GM10847 (cell line): ENCODE measurements around the gene ATP2B2.

ENCODE experiments used
- POLR2A ChIP-seq: IDR thresholded peaks from 2 replicates; pipeline ENCODE4 v1.6.1; 2011; ENCODE audit not compliant: insufficient read length; ENCODE audit errors: extremely low read depth

Gene ATP2B2

DNA sequence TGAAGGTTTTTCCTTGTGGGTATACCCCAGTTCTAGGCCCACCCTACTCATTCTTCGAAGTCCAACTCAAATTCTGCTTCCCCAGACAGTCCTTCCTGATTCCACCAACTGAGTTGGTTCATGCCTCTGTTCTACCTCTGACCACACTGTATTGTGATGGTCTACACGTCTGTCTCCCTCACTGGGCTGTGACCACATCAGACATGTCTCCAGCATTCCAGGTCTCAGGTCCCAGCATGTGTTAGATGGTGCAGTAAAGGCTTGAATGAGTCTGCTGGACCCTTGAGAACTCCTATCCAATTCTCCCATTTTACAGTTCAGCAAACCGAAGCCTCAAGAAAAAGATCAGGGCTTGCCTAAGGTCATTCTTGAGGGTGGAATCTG, 2.8 kb upstream of the ATP2B2 start:
- TF ChIP-seq POLR2A, result no peak

DNA sequence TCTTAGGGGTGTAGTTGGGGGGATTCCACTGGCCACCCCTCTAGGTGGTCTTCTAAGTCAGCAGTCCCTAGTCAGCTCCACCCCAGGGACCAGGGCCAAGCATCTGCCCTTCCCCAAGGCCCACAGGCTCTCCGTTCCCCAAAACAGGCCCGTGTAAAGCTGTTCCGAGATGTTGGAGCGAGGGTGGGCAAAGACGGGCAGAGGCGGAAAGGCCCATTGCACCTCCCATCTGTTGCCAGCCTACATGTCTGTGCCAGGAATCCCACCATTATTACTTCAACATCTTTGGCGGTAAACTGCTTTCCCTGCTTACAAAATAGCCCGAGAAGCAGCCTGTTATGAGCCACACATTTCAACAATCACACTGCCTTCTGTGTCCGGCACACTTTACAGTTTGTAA, 1.9 kb upstream of the ATP2B2 start:
- no peak for TF ChIP-seq POLR2A

DNA sequence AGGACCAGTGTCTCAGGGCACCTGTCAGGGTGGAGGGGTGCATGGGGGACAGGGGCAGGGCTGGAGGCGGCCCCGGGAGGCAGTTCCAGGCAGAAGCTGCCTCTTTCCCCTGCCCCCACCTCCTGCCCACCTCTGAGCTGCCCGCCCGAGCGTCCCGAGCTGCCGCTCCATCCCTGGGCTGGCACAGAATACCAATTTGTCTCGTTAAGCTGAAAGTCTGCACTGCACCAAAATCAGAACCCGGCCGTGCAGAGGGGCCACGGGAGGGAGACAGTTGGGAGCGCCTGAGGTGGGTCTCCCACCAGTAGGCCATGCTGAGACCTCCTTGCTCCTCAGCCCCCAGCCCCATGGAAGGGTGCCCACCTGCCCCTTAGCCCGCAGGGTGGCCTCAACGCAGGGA, 1.3 kb upstream of the ATP2B2 start:
- no peak for TF ChIP-seq POLR2A

DNA sequence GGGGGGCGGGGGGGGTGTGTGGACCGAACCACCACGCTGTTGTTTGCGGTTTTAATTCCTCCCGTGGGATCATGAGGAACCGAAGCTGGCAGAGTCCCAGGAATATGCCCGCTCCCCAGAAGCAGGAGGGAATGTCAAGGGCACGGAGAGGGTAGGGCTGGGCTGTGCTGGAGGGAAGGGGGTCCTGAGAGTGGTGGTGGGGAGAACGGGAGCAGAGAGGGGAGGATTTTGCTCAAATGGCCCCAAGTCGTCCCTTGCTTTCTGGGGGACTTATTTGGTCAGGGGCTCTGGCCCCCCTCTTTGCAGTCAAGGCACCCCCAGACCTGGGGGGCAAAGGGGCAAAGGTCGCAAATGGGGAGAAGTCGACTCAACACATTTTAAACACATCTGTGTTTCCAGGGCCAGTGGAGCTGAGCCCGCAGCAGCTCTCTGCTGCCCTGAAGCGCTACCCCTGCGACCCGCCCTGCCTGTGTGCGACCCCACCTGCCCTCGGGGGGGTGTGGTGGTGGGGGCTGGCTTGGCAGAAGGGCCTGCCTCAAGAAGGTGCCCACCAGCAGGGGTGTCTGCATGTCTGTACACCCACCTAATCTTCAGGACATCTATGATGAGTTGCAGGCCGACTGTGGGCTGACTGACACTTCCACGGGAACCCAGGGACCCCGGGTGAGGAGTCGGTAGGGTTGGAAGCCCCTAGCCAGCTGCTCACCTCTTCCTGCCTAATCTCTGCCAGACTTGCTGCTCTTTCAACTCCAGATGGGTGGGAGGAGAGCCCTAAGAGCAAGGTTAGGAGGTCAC, 602 bp upstream of the ATP2B2 start:
- no peak for TF ChIP-seq POLR2A

DNA sequence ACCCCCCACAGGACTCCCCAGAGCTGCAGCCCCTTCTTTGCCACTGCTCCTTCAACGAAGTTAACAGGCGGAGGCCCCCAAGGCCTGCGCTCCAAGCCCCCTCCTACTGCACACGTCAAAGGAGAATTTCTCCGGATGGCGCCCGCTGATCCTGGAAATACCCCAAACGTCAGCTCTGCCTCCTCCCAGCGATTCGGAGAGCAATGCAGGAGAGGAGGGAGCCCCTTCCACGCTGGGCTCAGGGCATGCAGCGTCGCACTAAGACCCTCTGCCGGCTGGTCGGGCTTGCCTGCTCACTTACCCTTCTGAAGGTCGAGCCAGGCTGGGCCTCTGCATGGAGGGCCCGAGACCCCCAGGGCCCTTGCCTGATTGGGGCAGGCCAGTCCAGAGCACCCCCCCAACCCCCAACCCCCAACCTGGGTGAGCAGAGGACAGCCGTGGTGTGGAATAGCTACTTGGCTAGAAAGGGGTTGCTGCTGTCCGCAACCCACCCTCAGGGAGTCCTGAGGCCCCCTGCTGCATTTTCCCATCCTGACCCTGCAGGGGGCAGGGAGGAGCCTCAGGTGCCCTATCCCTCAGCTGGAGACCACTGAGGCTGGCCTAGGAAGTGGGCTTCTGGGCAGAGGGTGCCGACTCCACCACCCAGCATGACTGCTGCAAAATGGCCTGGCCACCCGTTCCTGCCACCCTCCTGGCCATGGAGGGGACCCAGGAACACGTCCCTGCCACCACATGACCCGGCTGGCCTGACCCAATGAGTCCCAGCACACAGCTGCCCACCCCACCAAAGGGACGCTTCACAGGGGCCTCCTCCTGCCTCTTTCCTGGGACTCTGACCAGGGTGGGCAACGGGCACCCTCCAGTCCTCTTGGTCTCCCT, 976 bp downstream of the ATP2B2 start:
- TF ChIP-seq POLR2A, result no peak

DNA sequence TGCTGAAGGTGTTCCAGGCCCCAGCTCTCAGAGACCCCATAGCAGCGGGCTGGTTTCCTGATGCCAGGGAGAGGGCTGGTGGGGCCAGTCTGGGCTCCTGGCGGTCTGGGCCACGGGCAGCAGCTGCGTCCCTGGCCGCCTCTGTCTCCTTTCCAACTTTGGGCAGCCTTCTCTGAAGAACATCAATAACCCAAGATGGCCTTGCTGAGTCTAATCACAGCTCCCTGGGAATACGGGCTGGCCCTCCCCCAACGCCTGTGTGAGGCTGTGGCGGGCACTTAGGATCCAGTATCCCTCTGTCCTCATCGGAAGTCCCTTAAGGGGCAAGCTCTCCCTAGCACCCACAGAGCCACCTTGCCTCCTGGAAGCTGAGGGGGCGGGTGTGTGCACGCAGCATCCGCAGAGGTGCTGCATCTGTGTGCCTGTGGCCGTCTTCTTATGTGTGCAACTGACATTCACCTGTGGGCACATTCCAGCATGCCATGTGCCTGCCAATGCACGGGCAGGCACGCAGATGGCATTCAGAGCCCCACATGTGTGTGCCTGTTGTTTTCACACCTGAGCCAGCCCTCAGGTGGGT, 2.1 kb downstream of the ATP2B2 start:
- no peak for TF ChIP-seq POLR2A

DNA sequence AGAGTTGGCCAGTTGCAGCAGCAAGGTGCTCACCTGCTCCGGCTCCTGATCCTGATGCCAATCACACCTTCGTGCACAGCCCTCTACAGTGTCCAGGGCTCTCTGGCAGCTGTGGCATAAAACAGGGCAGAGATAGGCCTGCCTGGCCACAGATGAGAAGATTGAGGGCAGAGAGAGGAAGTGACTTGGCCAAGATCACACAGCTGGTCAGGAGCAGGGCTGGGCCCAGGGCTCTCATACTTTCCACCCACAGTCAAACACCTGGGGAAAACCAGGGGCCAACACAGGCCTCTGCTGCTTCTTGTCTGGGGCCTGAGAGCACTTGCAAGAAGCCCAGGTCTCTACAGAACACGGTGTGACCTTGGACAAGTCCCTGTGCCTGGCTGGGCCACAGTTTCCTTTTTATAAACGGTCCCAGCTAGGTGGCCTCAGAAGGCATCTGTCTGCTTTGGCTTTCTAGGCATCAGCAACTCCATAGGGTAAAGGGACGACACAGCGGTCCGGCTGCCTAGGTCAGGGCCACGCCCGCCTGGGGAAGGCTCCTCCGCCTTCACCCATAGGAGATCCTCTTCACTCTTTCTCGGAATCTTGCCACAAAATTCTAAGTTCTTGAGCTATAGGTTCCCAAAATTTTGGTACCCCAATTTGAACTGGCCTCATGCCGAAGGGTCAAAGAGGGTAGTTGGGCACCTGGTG, 3.1 kb downstream of the ATP2B2 start:
- no peak for TF ChIP-seq POLR2A

DNA sequence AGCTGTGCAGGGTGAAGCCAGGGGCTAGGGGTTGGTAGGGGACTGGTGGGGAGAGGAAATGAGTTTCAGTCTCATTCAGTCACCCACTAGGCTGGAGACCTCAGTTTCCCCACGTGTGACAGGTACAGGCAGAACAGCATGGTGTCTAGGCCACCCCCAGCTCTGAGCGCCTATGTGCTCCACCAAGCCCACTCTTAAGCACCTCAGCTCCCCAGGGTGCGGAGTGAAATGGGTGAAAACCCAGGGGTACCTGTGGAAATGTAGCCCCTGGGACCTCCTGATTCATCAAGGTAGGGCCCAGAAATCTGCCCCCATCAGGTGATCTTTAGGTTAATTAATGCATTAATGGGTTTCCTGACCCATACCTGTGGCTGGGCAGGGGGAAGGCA, 3.7 kb downstream of the ATP2B2 start:
- TF ChIP-seq POLR2A, result no peak

DNA sequence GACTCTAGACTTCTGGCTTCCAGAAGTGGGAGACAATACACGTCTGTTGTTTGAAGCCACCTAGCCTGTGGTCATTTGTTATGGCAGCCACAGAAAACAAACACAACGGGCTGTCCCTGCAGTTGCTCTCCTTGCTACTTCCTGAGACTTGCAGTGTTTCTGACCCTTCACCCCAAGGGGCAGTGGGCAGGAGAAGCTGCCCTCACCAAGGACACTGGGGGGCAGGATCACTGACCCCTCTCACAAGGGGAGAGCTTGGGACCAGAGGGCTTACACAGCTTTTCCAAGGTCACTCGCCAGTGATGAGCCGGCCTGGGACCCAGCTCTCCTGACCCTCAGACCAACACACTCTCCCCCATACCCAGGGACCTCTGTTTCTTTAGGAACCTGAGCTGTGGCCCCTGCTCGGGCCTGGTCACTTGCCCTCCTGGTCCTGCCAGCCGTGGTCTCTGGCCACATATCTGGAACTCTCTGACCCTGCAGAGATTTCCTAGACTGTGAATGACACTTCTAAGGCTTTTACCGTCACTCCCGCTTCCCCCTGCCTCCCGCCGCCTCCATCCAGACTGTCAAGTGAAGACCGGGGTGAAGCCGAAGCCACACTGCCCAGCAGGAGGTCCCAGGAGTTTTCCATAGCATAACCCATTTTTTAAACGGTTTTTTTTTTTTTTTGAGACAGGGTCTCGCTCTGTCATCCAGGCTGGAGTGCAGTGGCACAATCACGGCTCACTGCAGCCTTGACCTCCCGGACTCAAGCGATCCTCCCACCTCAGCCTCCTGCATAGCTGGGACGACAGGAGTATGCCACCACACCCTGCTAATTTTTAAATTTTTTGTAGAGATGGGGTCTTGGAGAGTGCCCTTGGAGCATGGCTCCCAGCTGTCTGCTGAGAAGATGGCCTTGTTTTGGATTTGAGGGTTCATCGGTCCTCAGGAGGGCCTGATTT, 4.4 kb downstream of the ATP2B2 start:
- TF ChIP-seq POLR2A, result no peak

DNA sequence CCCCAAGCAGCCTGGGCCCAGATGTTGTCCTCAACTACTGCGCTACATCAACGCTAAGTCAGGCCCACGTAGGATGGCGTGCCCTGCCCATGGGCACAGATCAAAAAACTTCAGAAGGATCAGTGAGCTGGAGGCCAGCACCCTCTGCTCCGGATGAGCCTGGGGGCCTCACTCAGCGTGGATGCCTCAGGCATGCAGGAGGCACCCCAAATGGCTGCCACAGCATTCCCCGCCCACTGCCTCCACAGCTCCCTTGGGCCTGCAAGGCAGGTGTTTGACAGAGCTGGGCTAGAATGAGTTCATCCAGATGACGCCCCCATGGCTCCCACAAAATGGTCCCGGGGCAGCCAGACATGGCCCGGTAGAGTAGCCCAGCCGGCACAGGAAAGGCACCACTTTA, 7.1 kb downstream of the ATP2B2 start:
- no peak for TF ChIP-seq POLR2A

DNA sequence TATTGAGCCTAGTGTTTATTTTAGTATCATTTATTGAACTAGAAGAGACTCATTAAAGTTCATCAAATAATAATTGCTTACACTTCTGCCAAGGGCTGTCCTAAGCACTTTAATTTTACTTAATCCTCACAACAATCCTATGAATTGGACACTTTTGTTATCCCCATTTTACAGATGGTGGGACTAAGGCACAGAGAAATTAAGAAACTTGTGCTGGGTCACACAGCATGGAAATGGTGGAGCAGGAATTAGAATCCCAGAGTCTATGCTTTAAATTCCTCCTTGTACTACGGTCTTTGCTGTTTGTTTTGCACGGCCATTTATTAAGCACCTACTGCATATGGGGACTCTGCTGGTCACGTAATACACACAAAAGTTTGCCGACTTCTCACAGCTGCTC, 7.9 kb downstream of the ATP2B2 start:
- TF ChIP-seq POLR2A, result no peak

DNA sequence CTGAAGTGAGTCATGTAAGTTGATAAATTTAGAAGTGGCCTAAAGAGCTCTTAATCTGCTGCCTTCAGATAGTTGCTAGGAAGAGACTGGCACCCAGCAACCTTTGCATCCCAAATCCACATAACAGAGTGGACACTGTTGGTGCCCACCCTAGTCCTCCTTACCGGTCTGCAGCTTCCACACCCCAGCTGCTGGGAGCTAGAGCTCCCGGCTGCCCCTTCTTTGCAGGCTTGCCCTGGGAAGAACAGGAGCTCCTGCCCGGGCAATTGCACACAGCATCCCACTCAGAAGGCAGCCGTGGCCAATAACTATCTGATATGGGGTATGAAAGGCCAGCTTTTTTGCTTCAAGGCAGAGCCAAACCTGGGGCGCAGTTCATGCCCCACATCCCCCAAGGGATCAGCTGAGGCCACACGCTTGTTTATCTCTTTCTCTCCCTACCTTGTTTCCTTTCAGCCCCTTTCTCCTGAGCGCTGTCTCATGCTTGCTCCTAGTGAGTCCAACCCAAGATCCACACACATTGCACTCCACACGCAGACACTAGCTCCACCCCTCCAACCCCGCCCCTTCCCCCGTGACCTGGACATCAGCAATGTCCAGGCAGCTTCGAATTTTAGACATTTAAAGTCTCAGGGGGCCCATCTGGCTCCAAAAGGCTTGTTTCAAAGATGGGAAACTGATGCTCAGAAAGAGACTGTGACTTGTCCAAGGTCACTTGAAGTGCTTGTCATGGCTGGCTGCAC, 9.1 kb downstream of the ATP2B2 start:
- no peak for TF ChIP-seq POLR2A

DNA sequence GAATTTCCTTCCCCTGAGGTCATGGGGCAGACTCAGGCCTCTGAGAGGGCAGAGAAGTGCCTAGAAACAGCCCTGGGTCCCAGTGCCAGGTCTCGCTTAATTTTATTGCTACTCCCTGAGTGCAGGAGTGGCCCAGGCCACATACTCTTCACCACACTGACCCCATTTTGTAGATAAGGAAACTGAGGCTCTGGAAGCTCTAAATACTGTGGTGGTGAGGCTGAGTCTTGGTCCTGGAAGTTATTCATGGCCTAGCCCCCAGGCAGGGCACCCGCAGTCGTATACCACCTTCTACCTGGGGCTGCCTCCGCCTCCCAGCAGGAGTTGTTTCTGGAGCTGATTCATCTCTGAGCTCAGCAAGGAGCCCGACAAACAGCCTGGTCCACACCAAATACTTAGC, 9.8 kb downstream of the ATP2B2 start:
- TF ChIP-seq POLR2A, result no peak

DNA sequence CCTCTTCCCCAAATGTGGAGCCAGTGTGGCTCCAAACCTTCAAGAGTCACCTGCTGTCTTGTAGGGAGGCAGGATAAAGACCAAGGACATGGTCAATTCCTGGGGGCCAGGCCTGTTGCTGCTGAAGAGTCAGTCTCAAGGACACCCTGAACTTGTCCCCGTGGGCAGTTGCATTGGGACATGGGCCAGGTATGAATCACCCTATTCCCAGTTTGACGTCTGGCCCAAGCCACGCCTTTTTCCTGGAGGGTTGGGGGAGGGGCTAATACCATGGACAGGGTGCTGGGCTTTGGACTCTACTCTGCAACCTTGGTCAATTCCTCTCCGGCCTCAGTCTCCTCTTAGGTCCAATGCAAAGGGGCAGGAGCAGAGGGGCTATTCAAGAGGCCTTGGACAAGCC, 10.4 kb downstream of the ATP2B2 start:
- TF ChIP-seq POLR2A, result no peak

DNA sequence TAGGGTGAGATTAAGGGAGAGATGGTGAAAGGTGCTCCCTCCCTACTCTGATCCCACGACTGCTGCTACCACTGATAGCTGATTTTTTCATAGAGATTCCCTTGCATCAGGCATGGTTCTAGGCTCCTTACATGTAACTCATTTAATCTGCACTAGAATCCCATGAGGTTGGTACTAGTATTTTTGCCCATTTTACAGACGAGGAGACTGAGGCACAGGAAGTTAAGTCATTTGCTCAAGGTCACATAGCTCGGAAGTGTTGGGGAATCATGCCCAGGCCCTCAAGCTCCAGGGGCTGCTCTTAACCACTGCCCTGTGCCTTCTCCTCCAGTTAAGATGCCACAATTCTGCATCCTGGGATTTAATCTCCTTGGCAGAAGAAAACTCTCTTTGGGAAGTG, 11.2 kb downstream of the ATP2B2 start:
- TF ChIP-seq POLR2A, result no peak
